Liver (tissue), 9 donors: Measurements from ENCODE around the gene SFMBT2. TPM values are rescaled to one million over a fixed set of nuclear protein-coding genes. Genes with fewer than 3 reads are reported as not detected.

ENCODE experiments used
- DNase-seq: peaks from one replicate; pipeline ENCODE4 v3.0.0-alpha.2; 2017; ENCODE audit warnings: low spot score
- H3K27ac ChIP-seq, 2 donors: one replicate each; pipeline ENCODE4 v1.7.0; 2013; ENCODE audit warnings: inconsistent platforms in 2 of 2, low read length in 2 of 2, control low read depth in 1 of 2, low read depth in 1 of 2, mild to moderate bottlenecking in 1 of 2
- H3K27me3 ChIP-seq, 4 donors: one replicate each; pipeline versions ENCODE4 v1.6.1 to v1.7.0; 2013; ENCODE audit warnings: low read length in 3 of 4, inconsistent platforms in 1 of 4, mild to moderate bottlenecking in 1 of 4, moderate library complexity in 1 of 4; ENCODE audit not compliant: control insufficient read depth in 4 of 4, insufficient read depth in 4 of 4
- H3K36me3 ChIP-seq, 4 donors: one replicate each; pipeline versions ENCODE4 v1.6.1 to v1.7.0; 2013; ENCODE audit warnings: low read length in 3 of 4, mild to moderate bottlenecking in 3 of 4, low read depth in 1 of 4, moderate library complexity in 1 of 4; ENCODE audit not compliant: control insufficient read depth in 4 of 4, insufficient read depth in 3 of 4
- H3K4me1 ChIP-seq, 4 donors: one replicate each; pipeline versions ENCODE4 v1.6.1 to v1.7.0; 2013; ENCODE audit warnings: low read length in 3 of 4, mild to moderate bottlenecking in 3 of 4, moderate library complexity in 1 of 4; ENCODE audit not compliant: control insufficient read depth in 4 of 4, insufficient read depth in 4 of 4
- H3K4me3 ChIP-seq, 3 donors: one replicate each; pipeline versions ENCODE4 v1.6.1 to v1.7.0; 2013; ENCODE audit warnings: low read length in 3 of 3, control low read depth in 1 of 3, low read depth in 1 of 3, mild to moderate bottlenecking in 1 of 3
- H3K9ac ChIP-seq, 2 donors: one replicate each; pipeline ENCODE4 v1.7.0; 2013; ENCODE audit warnings: low read length in 2 of 2, mild to moderate bottlenecking in 2 of 2, moderate library complexity in 2 of 2, control low read depth in 1 of 2, low read depth in 1 of 2
- H3K9me3 ChIP-seq, 4 donors: one replicate each; pipeline versions ENCODE4 v1.6.1 to v1.7.0; 2013; ENCODE audit warnings: low read length in 3 of 4; ENCODE audit not compliant: control insufficient read depth in 4 of 4
- FOXA1 ChIP-seq: IDR thresholded peaks from 2 replicates; pipeline ENCODE4 v1.6.1; 2016; ENCODE audit warnings: antibody characterized with exemption
- FOXA2 ChIP-seq: IDR thresholded peaks from 2 replicates; pipeline ENCODE4 v1.6.1; 2016; ENCODE audit warnings: antibody characterized with exemption
- GABPA ChIP-seq, 2 donors: IDR thresholded peaks in 1 of 2; conservative IDR thresholded peaks in 1 of 2; 2 replicates each; pipeline ENCODE4 v1.6.1; 2016; ENCODE audit warnings: antibody characterized with exemption in 2 of 2, mild to moderate bottlenecking in 1 of 2, moderate library complexity in 1 of 2
- HNF4A ChIP-seq, 2 donors: conservative IDR thresholded peaks; 2 replicates each; pipeline ENCODE4 v1.6.1; 2016; ENCODE audit warnings: antibody characterized with exemption in 2 of 2, mild to moderate bottlenecking in 2 of 2
- HNF4G ChIP-seq: IDR thresholded peaks from 2 replicates; pipeline ENCODE4 v1.6.1; 2016; ENCODE audit warnings: antibody characterized with exemption
- JUND ChIP-seq, 2 donors: IDR thresholded peaks; 2 replicates each; pipeline ENCODE4 v1.6.1; 2016; ENCODE audit warnings: antibody characterized with exemption in 2 of 2
- NR2F2 ChIP-seq: IDR thresholded peaks from 2 replicates; pipeline ENCODE4 v1.6.1; 2016; ENCODE audit warnings: antibody characterized with exemption
- RAD21 ChIP-seq, 2 donors: IDR thresholded peaks; 2 replicates each; pipeline ENCODE4 v1.6.1; 2016; ENCODE audit warnings: antibody characterized with exemption in 2 of 2, mild to moderate bottlenecking in 2 of 2
- RXRA ChIP-seq, 2 donors: IDR thresholded peaks; 2 replicates each; pipeline ENCODE4 v1.6.1; 2017 to 2018; ENCODE audit warnings: antibody characterized with exemption in 2 of 2, mild to moderate bottlenecking in 1 of 2
- SP1 ChIP-seq: IDR thresholded peaks from 2 replicates; pipeline ENCODE4 v1.6.1; 2018; ENCODE audit warnings: antibody characterized with exemption, mild to moderate bottlenecking
- TAF1 ChIP-seq: conservative IDR thresholded peaks from 2 replicates; pipeline ENCODE4 v1.6.1; 2016; ENCODE audit warnings: antibody characterized with exemption, mild to moderate bottlenecking
- YY1 ChIP-seq: IDR thresholded peaks from 2 replicates; pipeline ENCODE4 v1.6.1; 2016; ENCODE audit warnings: antibody characterized with exemption, mild to moderate bottlenecking
- WGBS: extraction: QIAGEN DNeasy Blood & Tissue Kit; methylation state at CpG from one replicate; pipeline ENCODE4 v1.1.7; 2013; 5-methylcytosine and 5-hydroxymethylcytosine counted together
- polyA plus RNA-seq, 2 donors: library from polyadenylated mRNA; stranded (reverse) in 1 of 2; unstranded in 1 of 2; fragments of 200-250 nt in 1 of 2; fragments of >200 nt in 1 of 2; fragmentation: Nextera tagmentation in 1 of 2; extraction: Ambion mirVana in 1 of 2; gene quantifications; one replicate each; pipeline versions ENCODE4 v1.2.1 to v1.2.3, GENCODE V29; 2013 to 2015
- total RNA-seq, 2 donors: library from RNA; depleted of rRNA; stranded (reverse); fragments of >200 nt; gene quantifications; one replicate each; pipeline ENCODE4 v1.2.3, GENCODE V29; 2014
- TF ChIP-seq, protein P1 (sequence below): IDR thresholded peaks from 2 replicates; pipeline ENCODE4 v1.6.1; 2016; ENCODE audit warnings: antibody characterized with exemption, mild to moderate bottlenecking
- TF ChIP-seq, protein P2 (sequence below): IDR thresholded peaks from 2 replicates; pipeline ENCODE4 v1.6.1; 2016; ENCODE audit warnings: antibody characterized with exemption
- TF ChIP-seq, protein P3 (sequence below): IDR thresholded peaks from 2 replicates; pipeline ENCODE4 v1.6.1; 2016; ENCODE audit warnings: antibody characterized with exemption
- TF ChIP-seq, protein P4 (sequence below): IDR thresholded peaks from 2 replicates; pipeline ENCODE4 v1.6.1; 2016; ENCODE audit warnings: antibody characterized with exemption
- donor health status: healthy.
- donor health status: healthy.
- donor health status: healthy.
- donor health status: healthy.
- donor health status: healthy.

SFMBT2 gene
- total and polyA plus RNA-seq, 4 donors: 0.46 to 2.8 (median 1.5) TPM

DNA sequence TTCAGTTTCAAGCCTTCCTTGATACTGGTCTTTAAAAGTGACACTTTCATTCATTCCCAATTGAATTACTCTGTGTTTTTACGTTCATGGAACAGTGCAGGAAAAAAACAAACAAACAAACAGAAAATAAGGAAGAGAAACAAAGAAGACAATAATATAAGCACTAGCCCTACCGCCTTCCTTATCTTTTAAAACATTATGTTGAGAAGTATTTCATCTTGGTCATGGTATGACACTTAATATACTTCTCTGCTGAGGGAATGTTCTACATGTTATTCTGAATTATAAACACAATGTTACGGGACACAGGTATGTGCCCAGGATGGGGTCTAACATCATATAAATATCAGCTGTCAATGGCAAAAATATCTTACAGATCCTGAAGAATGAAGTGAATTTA is 176.7 kb downstream of the SFMBT2 start:
- no peaks in the 10 kb centered on the region for H3K36me3 ChIP-seq
- no peak for DNase-seq
- TF ChIP-seq NR2F2 (no peak), RAD21 (IDR thresholded peaks at IDR 0.05) (no peak), YY1 (no peak), GABPA (IDR thresholded peaks at IDR 0.05 in 1 of 2, conservative IDR thresholded peaks at IDR 0.05 in 1 of 2) (no peak), HNF4A (conservative IDR thresholded peaks at IDR 0.05) (no peak), FOXA1 (no peak), RXRA (IDR thresholded peaks at IDR 0.05) (no peak), HNF4G (no peak)
- TF ChIP-seq, protein P1, sequence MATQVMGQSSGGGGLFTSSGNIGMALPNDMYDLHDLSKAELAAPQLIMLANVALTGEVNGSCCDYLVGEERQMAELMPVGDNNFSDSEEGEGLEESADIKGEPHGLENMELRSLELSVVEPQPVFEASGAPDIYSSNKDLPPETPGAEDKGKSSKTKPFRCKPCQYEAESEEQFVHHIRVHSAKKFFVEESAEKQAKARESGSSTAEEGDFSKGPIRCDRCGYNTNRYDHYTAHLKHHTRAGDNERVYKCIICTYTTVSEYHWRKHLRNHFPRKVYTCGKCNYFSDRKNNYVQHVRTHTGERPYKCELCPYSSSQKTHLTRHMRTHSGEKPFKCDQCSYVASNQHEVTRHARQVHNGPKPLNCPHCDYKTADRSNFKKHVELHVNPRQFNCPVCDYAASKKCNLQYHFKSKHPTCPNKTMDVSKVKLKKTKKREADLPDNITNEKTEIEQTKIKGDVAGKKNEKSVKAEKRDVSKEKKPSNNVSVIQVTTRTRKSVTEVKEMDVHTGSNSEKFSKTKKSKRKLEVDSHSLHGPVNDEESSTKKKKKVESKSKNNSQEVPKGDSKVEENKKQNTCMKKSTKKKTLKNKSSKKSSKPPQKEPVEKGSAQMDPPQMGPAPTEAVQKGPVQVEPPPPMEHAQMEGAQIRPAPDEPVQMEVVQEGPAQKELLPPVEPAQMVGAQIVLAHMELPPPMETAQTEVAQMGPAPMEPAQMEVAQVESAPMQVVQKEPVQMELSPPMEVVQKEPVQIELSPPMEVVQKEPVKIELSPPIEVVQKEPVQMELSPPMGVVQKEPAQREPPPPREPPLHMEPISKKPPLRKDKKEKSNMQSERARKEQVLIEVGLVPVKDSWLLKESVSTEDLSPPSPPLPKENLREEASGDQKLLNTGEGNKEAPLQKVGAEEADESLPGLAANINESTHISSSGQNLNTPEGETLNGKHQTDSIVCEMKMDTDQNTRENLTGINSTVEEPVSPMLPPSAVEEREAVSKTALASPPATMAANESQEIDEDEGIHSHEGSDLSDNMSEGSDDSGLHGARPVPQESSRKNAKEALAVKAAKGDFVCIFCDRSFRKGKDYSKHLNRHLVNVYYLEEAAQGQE: no peak
- TF ChIP-seq, protein P2, sequence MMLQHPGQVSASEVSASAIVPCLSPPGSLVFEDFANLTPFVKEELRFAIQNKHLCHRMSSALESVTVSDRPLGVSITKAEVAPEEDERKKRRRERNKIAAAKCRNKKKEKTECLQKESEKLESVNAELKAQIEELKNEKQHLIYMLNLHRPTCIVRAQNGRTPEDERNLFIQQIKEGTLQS: no peak
- peaks cover 0 to 5% (median 3%) of the 10 kb centered on the region in 4 donors for H3K4me1 ChIP-seq
- H3K27me3 ChIP-seq: peaks cover 0 to 2% (median 0%) of the 10 kb centered on the region in 4 donors
- no peak overlapping the region for H3K9ac ChIP-seq
- H3K27ac ChIP-seq: no peak overlapping the region
- H3K4me3 ChIP-seq: no peak overlapping the region
- H3K9me3 ChIP-seq: peaks cover 0 to 7% (median 0%) of the 10 kb centered on the region in 4 donors
- WGBS: 76% methylated on average over 3 of the region's 3 CpGs

DNA sequence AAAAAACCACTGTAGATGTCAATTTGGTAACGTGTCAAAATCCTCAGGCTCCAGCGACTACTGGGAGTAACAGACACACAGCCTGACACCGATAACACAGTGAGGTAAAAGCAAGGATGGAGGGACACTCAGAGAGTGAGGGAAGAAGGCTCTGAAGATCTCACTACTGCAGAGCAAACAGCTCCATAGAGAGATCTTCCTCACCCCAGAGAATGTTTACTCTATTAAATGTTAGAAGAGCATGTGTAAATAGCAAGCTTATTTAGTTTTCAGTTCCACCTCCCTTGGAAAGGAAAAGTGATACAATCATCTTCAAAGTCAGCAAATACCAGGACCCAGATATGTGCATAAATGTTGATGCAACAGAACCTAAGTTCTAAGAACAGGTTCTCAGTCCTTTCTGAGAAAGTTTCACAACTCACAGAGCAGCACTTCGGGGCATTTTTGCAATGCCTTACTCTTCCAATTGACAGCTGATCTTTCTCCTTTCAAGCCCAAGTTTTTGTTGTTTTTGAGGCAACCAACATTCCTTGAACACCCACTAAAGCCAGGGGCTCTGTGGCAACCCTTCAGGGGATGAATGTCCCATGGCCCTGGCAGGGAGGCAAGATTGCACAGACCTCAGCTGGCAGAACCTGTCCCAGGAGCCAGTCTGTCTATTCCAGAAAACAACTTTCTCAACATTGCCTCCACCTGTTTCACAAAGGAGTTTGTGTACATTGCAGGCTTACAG is 177.4 kb downstream of the SFMBT2 start:
- TF ChIP-seq RAD21 (IDR thresholded peaks at IDR 0.05) (no peak), RXRA (IDR thresholded peaks at IDR 0.05) (peak; percentile 21 to 51), JUND (IDR thresholded peaks at IDR 0.05) (peak in 1 of 2 donors; percentile 49), HNF4A (conservative IDR thresholded peaks at IDR 0.05) (peak; percentile 34 to 45), SP1 (peak; percentile 38), FOXA2 (peak; percentile 55), HNF4G (no peak), TAF1 (no peak)
- TF ChIP-seq, protein P2: peak; percentile 77
- TF ChIP-seq, protein P1: peak; percentile 24
- TF ChIP-seq, protein P3, sequence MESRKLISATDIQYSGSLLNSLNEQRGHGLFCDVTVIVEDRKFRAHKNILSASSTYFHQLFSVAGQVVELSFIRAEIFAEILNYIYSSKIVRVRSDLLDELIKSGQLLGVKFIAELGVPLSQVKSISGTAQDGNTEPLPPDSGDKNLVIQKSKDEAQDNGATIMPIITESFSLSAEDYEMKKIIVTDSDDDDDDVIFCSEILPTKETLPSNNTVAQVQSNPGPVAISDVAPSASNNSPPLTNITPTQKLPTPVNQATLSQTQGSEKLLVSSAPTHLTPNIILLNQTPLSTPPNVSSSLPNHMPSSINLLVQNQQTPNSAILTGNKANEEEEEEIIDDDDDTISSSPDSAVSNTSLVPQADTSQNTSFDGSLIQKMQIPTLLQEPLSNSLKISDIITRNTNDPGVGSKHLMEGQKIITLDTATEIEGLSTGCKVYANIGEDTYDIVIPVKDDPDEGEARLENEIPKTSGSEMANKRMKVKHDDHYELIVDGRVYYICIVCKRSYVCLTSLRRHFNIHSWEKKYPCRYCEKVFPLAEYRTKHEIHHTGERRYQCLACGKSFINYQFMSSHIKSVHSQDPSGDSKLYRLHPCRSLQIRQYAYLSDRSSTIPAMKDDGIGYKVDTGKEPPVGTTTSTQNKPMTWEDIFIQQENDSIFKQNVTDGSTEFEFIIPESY: no peak
- TF ChIP-seq, protein P4, sequence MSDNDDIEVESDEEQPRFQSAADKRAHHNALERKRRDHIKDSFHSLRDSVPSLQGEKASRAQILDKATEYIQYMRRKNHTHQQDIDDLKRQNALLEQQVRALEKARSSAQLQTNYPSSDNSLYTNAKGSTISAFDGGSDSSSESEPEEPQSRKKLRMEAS: peak; percentile 5
- no peak overlapping the region for H3K27ac ChIP-seq

More for the DNA sequence above, 177.4 kb downstream of the SFMBT2 start:
- peaks cover 0 to 7% (median 0%) of the 10 kb centered on the region in 4 donors for H3K9me3 ChIP-seq
- H3K4me3 ChIP-seq: no peak overlapping the region
- no peak overlapping the region for H3K9ac ChIP-seq
- 23% methylated on average over 4 of the region's 4 CpGs for WGBS
- H3K36me3 ChIP-seq: no peaks in the 10 kb centered on the region
- DNase-seq: no peak
- H3K4me1 ChIP-seq: peaks cover 0 to 5% (median 3%) of the 10 kb centered on the region in 4 donors
- H3K27me3 ChIP-seq: peaks cover 0 to 2% (median 0%) of the 10 kb centered on the region in 4 donors
